GM12878 (cell line): Measurements from ENCODE around the gene TMEM225B. TPM values are rescaled to one million over a fixed set of nuclear protein-coding genes. Genes with fewer than 3 reads are reported as not detected.

Experiments used
- BCL3 ChIP-seq: IDR thresholded peaks from 2 replicates; pipeline ENCODE4 v1.6.1; 2011; ENCODE audit warnings: borderline replicate concordance, low read depth, mild to moderate bottlenecking, moderate library complexity, low read length; ENCODE audit not compliant: insufficient read depth, poor library complexity, severe bottlenecking
- CHD1 ChIP-seq: IDR thresholded peaks from 2 replicates; pipeline ENCODE4 v1.6.1; 2012; ENCODE audit warnings: low read depth, low read length, improper control_type of control experiment
- ESRRA ChIP-seq: IDR thresholded peaks from 2 replicates; pipeline ENCODE4 v1.6.1; 2012; ENCODE audit warnings: mild to moderate bottlenecking, low read length, improper control_type of control experiment
- HDGF ChIP-seq: fragments of 450-650 bp; IDR thresholded peaks from 2 replicates; pipeline ENCODE4 v1.6.1; 2016; ENCODE audit warnings: antibody characterized with exemption
- IRF4 ChIP-seq: IDR thresholded peaks from 2 replicates; pipeline ENCODE4 v1.6.1; 2011; ENCODE audit warnings: low read depth, low read length
- IRF5 ChIP-seq: fragments of 450-650 bp; IDR thresholded peaks from 2 replicates; pipeline ENCODE4 v1.6.1; 2017; ENCODE audit warnings: borderline replicate concordance
- KAT2A ChIP-seq: conservative IDR thresholded peaks from 2 replicates; pipeline ENCODE4 v1.6.1; 2011; ENCODE audit warnings: low read depth, low read length; ENCODE audit not compliant: control insufficient read depth
- RAD51 ChIP-seq: fragments of 450-650 bp; IDR thresholded peaks from 2 replicates; pipeline ENCODE4 v1.6.1; 2016; ENCODE audit warnings: moderate library complexity, mild to moderate bottlenecking, inconsistent platforms
- RELB ChIP-seq: fragments of 450-650 bp; IDR thresholded peaks from 2 replicates; pipeline ENCODE4 v1.6.1; 2017; ENCODE audit warnings: low read depth, mild to moderate bottlenecking, moderate library complexity
- SREBF2 ChIP-seq: IDR thresholded peaks from 2 replicates; pipeline ENCODE4 v1.6.1; 2012; ENCODE audit warnings: mild to moderate bottlenecking, low read length
- SUPT20H ChIP-seq: IDR thresholded peaks from 2 replicates; pipeline ENCODE4 v1.6.1; 2011; ENCODE audit warnings: low read depth, mild to moderate bottlenecking, low read length, moderate library complexity, borderline replicate concordance; ENCODE audit not compliant: control insufficient read depth
- TAF1 ChIP-seq: IDR thresholded peaks from 2 replicates; pipeline ENCODE4 v1.6.1; 2011; ENCODE audit warnings: mild to moderate bottlenecking, low read depth, low read length, borderline replicate concordance
- WRNIP1 ChIP-seq: IDR thresholded peaks from 2 replicates; pipeline ENCODE4 v1.6.1; 2011; ENCODE audit warnings: low read depth, low read length, improper control_type of control experiment, borderline replicate concordance
- polyA plus RNA-seq, 11 experiments: library from polyadenylated mRNA; depleted of rRNA in 4 of 11; unstranded in 6 of 11; stranded (reverse) in 5 of 11; fragments of >200 nt; fragmentation: Nextera tagmentation in 4 of 11; fragmentation: Illumina TruSeq in 1 of 11; extraction: Ambion mirVana in 4 of 11; extraction: Trizol in 1 of 11; gene quantifications; 1 replicate in 1 of 11; 2 replicates in 10 of 11; pipeline versions ENCODE4 v1.2.1 to v1.2.3, GENCODE V29; 2011 to 2016; ENCODE audit warnings: inconsistent platforms in 2 of 11, missing spikeins in 2 of 11, low read depth in 1 of 11
- total RNA-seq, 4 experiments: library from RNA; depleted of rRNA in 3 of 4; stranded (reverse); fragments of >200 nt in 3 of 4; fragmentation: Illumina TruSeq in 1 of 4; extraction: Trizol in 1 of 4; gene quantifications; 2 replicates each; pipeline versions ENCODE4 v1.2.1 to v1.2.3, GENCODE V29; 2013 to 2021

TMEM225B gene
- total and polyA plus RNA-seq, 10 of the 15 experiments (the other 5 are each of a cell fraction or from before 2014, with no cell fraction given): 0.22 to 1.9 (median 0.43) TPM

GRCh38 chr7:99615989-99616358 is 17.9 kb downstream of the TMEM225B start (continued):
- TF ChIP-seq RELB (no peak), SUPT20H (no peak), BCL3 (no peak), TAF1 (no peak), KAT2A (no peak), WRNIP1 (no peak), IRF5 (no peak), ESRRA (no peak), IRF4 (no peak), CHD1 (no peak), SREBF2 (no peak), HDGF (no peak), RAD51 (no peak)
